BE2C (cell line): ENCODE data around the gene SPNS2.

ENCODE experiments used
- DNase-seq: peaks from one replicate; pipeline ENCODE4 v3.0.0-alpha.2; 2020
- H3K27me3 ChIP-seq: fragments of 250-450 bp; sonication (Bioruptor Pico); 2 replicates; pipeline ENCODE4 v1.5.1; 2020; ENCODE audit warnings: mild to moderate bottlenecking
- H3K36me3 ChIP-seq: fragments of 250-450 bp; sonication (Bioruptor Pico); 2 replicates; pipeline ENCODE4 v1.5.1; 2020; ENCODE audit warnings: mild to moderate bottlenecking
- H3K4me1 ChIP-seq: fragments of 250-450 bp; sonication (Bioruptor Pico); 2 replicates; pipeline ENCODE4 v1.5.1; 2020
- H3K4me3 ChIP-seq: 2 replicates; pipeline ENCODE4 v1.5.1; 2011; ENCODE audit warnings: low read depth, low read length
- H3K9me3 ChIP-seq: fragments of 250-450 bp; sonication (Bioruptor Pico); 2 replicates; pipeline ENCODE4 v1.5.1; 2020
- CTCF ChIP-seq: IDR thresholded peaks from 2 replicates; pipeline ENCODE4 v1.5.1; 2012; ENCODE audit warnings: mild to moderate bottlenecking, low read depth, low read length

The SPNS2 gene

GRCh38 chr17:4485676-4486646 is 12.7 kb upstream of the SPNS2 start:
- Histone ChIP-seq H3K27me3 (no peaks in the 10 kb centered on the region), H3K36me3 (no peaks in the 10 kb centered on the region), H3K4me3 (no peak overlapping the region), H3K4me1 (no peaks in the 10 kb centered on the region), H3K9me3 (no peaks in the 10 kb centered on the region)
- no peak for TF ChIP-seq CTCF
- peak; percentile 34 for DNase-seq

- Histone ChIP-seq H3K27me3 (no peaks in the 10 kb centered on the region), H3K9me3 (no peaks in the 10 kb centered on the region), H3K4me1 (no peaks in the 10 kb centered on the region), H3K4me3 (no peak overlapping the region), H3K36me3 (no peaks in the 10 kb centered on the region)
- no peak for DNase-seq
- TF ChIP-seq CTCF, result no peak
Measured at GRCh38 chr17:4487296-4487695, 11.4 kb upstream of the SPNS2 start.

GRCh38 chr17:4487820-4488716 is 10.6 kb upstream of the SPNS2 start:
- H3K36me3 ChIP-seq, result no peaks in the 10 kb centered on the region
- no peaks in the 10 kb centered on the region for H3K9me3 ChIP-seq
- DNase-seq, result no peak
- no peak for TF ChIP-seq CTCF
- no peaks in the 10 kb centered on the region for H3K27me3 ChIP-seq
- H3K4me1 ChIP-seq, result no peaks in the 10 kb centered on the region
- no peak overlapping the region for H3K4me3 ChIP-seq

- Histone ChIP-seq H3K4me1 (no peaks in the 10 kb centered on the region), H3K27me3 (no peaks in the 10 kb centered on the region), H3K4me3 (no peak overlapping the region), H3K9me3 (no peaks in the 10 kb centered on the region), H3K36me3 (no peaks in the 10 kb centered on the region)
- no peak for TF ChIP-seq CTCF
- DNase-seq, result no peak
Measured at GRCh38 chr17:4488989-4489595, 9.6 kb upstream of the SPNS2 start.

GRCh38 chr17:4490109-4490591 is 8.5 kb upstream of the SPNS2 start:
- DNase-seq, result no peak
- TF ChIP-seq CTCF, result no peak
- Histone ChIP-seq H3K36me3 (no peaks in the 10 kb centered on the region), H3K4me1 (no peaks in the 10 kb centered on the region), H3K4me3 (no peak overlapping the region), H3K9me3 (no peaks in the 10 kb centered on the region), H3K27me3 (no peaks in the 10 kb centered on the region)
